IMR-90 (cell line): ENCODE measurements around the gene FAM24A.

Experiments used
- BHLHE40 ChIP-seq: fragments of 150-350 bp; IDR thresholded peaks from 2 replicates; pipeline ENCODE4 v1.6.1; 2016; ENCODE audit warnings: mild to moderate bottlenecking, low read depth, low read length
- CEBPB ChIP-seq: IDR thresholded peaks from 2 replicates; pipeline ENCODE4 v1.6.1; 2012; ENCODE audit warnings: low read depth, low read length, improper control_type of control experiment
- MAFK ChIP-seq: IDR thresholded peaks from 2 replicates; pipeline ENCODE4 v1.6.1; 2012; ENCODE audit warnings: low read depth, low read length, improper control_type of control experiment
- MXI1 ChIP-seq: IDR thresholded peaks from 2 replicates; pipeline ENCODE4 v1.6.1; 2012; ENCODE audit warnings: low read depth, mild to moderate bottlenecking, low read length, moderate library complexity, borderline replicate concordance
- POLR2A ChIP-seq: IDR thresholded peaks from 2 replicates; pipeline ENCODE4 v1.6.1; 2012; ENCODE audit warnings: mild to moderate bottlenecking, low read depth, low read length
- RAD21 ChIP-seq: IDR thresholded peaks from 2 replicates; pipeline ENCODE4 v1.6.1; 2012; ENCODE audit warnings: low read length, improper control_type of control experiment
- RFX5 ChIP-seq: IDR thresholded peaks from 2 replicates; pipeline ENCODE4 v1.8.0; 2012; ENCODE audit warnings: low read depth, mild to moderate bottlenecking, low read length, moderate library complexity
- TF ChIP-seq, protein P1 (sequence below): conservative IDR thresholded peaks from 2 replicates; pipeline ENCODE4 v1.5.1; 2012; ENCODE audit warnings: mild to moderate bottlenecking, low read depth, low read length, improper control_type of control experiment
- TF ChIP-seq, protein P2 (sequence below): fragments of 150-350 bp; IDR thresholded peaks from 2 replicates; pipeline ENCODE4 v1.6.1; 2017; ENCODE audit warnings: mild to moderate bottlenecking, antibody characterized with exemption, low read length, low read depth

- TF ChIP-seq, protein P1, sequence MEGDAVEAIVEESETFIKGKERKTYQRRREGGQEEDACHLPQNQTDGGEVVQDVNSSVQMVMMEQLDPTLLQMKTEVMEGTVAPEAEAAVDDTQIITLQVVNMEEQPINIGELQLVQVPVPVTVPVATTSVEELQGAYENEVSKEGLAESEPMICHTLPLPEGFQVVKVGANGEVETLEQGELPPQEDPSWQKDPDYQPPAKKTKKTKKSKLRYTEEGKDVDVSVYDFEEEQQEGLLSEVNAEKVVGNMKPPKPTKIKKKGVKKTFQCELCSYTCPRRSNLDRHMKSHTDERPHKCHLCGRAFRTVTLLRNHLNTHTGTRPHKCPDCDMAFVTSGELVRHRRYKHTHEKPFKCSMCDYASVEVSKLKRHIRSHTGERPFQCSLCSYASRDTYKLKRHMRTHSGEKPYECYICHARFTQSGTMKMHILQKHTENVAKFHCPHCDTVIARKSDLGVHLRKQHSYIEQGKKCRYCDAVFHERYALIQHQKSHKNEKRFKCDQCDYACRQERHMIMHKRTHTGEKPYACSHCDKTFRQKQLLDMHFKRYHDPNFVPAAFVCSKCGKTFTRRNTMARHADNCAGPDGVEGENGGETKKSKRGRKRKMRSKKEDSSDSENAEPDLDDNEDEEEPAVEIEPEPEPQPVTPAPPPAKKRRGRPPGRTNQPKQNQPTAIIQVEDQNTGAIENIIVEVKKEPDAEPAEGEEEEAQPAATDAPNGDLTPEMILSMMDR = no peak
- TF ChIP-seq POLR2A (no peak), MXI1 (no peak), RAD21 (no peak), RFX5 (no peak), BHLHE40 (no peak), CEBPB (no peak), MAFK (no peak)
- TF ChIP-seq, protein P2, sequence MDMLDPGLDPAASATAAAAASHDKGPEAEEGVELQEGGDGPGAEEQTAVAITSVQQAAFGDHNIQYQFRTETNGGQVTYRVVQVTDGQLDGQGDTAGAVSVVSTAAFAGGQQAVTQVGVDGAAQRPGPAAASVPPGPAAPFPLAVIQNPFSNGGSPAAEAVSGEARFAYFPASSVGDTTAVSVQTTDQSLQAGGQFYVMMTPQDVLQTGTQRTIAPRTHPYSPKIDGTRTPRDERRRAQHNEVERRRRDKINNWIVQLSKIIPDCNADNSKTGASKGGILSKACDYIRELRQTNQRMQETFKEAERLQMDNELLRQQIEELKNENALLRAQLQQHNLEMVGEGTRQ = no peak
Measured at GRCh38 chr10:122911889-122912484, 1.6 kb downstream of the FAM24A start.
